Smooth muscle cell of the brain vasculature (primary cell): Measurements from ENCODE around the gene CAMKK2.
A peak's percentile ranks its signal among the peaks of the same experiment; 100 is the strongest.
"Not testable (repeated sequence)": the region's sequence is repeated elsewhere in the genome, so short reads cannot be mapped to it uniquely, and the experiment has no call there.

Source experiments
- DNase-seq: peaks from one replicate; pipeline ENCODE4 v3.0.0-alpha.2; 2012; ENCODE audit warnings: low read depth, low spot score

The CAMKK2 gene

GRCh38 chr12:121245951-121246350, 50.6 kb downstream of the CAMKK2 start:
- DNase-seq, result no peak

- no peak for DNase-seq
These were observed 51.5 kb downstream of the CAMKK2 start for GRCh38 chr12:121245031-121245430.

GRCh38 chr12:121241156-121241970, 55.1 kb downstream of the CAMKK2 start:
- DNase-seq, result no peak

- peak; percentile 6 for DNase-seq
These were observed 55.9 kb downstream of the CAMKK2 start for GRCh38 chr12:121240484-121241101.

GRCh38 chr12:121240062-121240420, 56.5 kb downstream of the CAMKK2 start:
- no peak for DNase-seq

- no peak for DNase-seq
These were observed 57.0 kb downstream of the CAMKK2 start for GRCh38 chr12:121239351-121240061.

- peak; percentile 32 for DNase-seq
These were observed 57.7 kb downstream of the CAMKK2 start for GRCh38 chr12:121238604-121239350.

- no peak for DNase-seq
These were observed 58.4 kb downstream of the CAMKK2 start for GRCh38 chr12:121238086-121238485.

- DNase-seq, result no peak
These were observed 59.1 kb downstream of the CAMKK2 start for GRCh38 chr12:121237415-121237814.

GRCh38 chr12:121236776-121237175, 59.7 kb downstream of the CAMKK2 start:
- DNase-seq, result no peak

GRCh38 chr12:121233628-121234020, 62.9 kb downstream of the CAMKK2 start:
- DNase-seq, result no peak

GRCh38 chr12:121232977-121233627, 63.4 kb downstream of the CAMKK2 start:
- DNase-seq, result no peak

GRCh38 chr12:121232163-121232562, 64.3 kb downstream of the CAMKK2 start:
- DNase-seq, result no peak

- no peak for DNase-seq
These were observed 66.0 kb downstream of the CAMKK2 start for GRCh38 chr12:121230538-121230907.

- not testable (repeated sequence) for DNase-seq
These were observed 66.5 kb downstream of the CAMKK2 start for GRCh38 chr12:121229826-121230537.

- no peak for DNase-seq
These were observed 67.4 kb downstream of the CAMKK2 start for GRCh38 chr12:121228919-121229665.

GRCh38 chr12:121227294-121227693, 69.2 kb downstream of the CAMKK2 start:
- DNase-seq, result no peak

- DNase-seq, result not testable (repeated sequence)
These were observed 69.6 kb downstream of the CAMKK2 start for GRCh38 chr12:121226871-121227270.

- DNase-seq, result no peak
These were observed 70.1 kb downstream of the CAMKK2 start for GRCh38 chr12:121226399-121226798.

GRCh38 chr12:121224591-121224990, 71.9 kb downstream of the CAMKK2 start:
- no peak for DNase-seq
